ENCODE results near the gene PIGT. TPM values are rescaled to one million over a fixed set of nuclear protein-coding genes. Genes with fewer than 3 reads are reported as not detected.

The PIGT gene
- polyA plus RNA-seq, 3 donors: 49.2 to 87.6 (median 59.7) TPM

- WGBS (ENCODE audit: insufficient coverage): no CpG with 5 or more reads among the region's 6 CpGs
- no peak for DNase-seq
- Histone ChIP-seq H4K20me1 (ENCODE audit: insufficient read depth, low read length) (no peaks in the 10 kb centered on the region), H2AFZ (ENCODE audit: insufficient read depth, low read depth, low read length, poor library complexity, severe bottlenecking) (no peak overlapping the region), H3K4me1 (ENCODE audit: control insufficient read depth in 1 of 2, insufficient read depth in 2 of 2, low read length in 2 of 2) (peaks cover 16 to 17% of the 10 kb centered on the region in 2 donors), H3K27ac (ENCODE audit: low read depth in 1 of 2, low read length in 2 of 2) (no peak overlapping the region), H3K27me3 (ENCODE audit: control insufficient read depth in 2 of 2, insufficient read depth in 2 of 2, low read length in 2 of 2) (peaks cover 28 to 46% of the 10 kb centered on the region in 2 donors), H3K79me2 (ENCODE audit: insufficient read depth, low read length) (no peaks in the 10 kb centered on the region), H3K9me3 (replicated peaks in 1 of 2; ENCODE audit: control insufficient read depth in 1 of 2, insufficient read depth in 1 of 2, low read length in 2 of 2) (peaks cover 0 to 18% of the 10 kb centered on the region in 2 donors), H3K36me3 (replicated peaks in 1 of 2; ENCODE audit: control insufficient read depth in 1 of 2, insufficient read depth in 2 of 2, low read length in 2 of 2) (no peaks in the 10 kb centered on the region), H3K9ac (ENCODE audit: insufficient read depth, low read length, poor library complexity, severe bottlenecking) (no peak overlapping the region), H3K4me3 (replicated peaks in 1 of 3; ENCODE audit: low read depth in 2 of 3, low read length in 3 of 3) (no peak overlapping the region), H3K4me2 (replicated peaks; ENCODE audit: extremely low read depth, low read length, poor library complexity, severe bottlenecking) (no peak overlapping the region)
- Mint-ChIP-seq H3K36me3 (peaks cover 0 to 11% of the 10 kb centered on the region in 2 donors), H3K27ac (no peak overlapping the region), H3K4me1 (peaks cover 21% of the 10 kb centered on the region), H3K4me3 (no peak overlapping the region), H3K27me3 (ENCODE audit: low read depth in 3 of 3) (peaks cover 42 to 48% (median 45%) of the 10 kb centered on the region in 3 donors), H3K9me3 (peaks cover 0 to 15% (median 4%) of the 10 kb centered on the region in 7 donors)
- TF ChIP-seq CTCF (IDR thresholded peaks at IDR 0.05): no peak
- intact Hi-C loops (cut with micrococcal nuclease): no loop called here
Measured at GRCh38 chr20:45467172-45467571, 51.2 kb downstream of the PIGT start.

GRCh38 chr20:45467861-45468260 is 51.9 kb downstream of the PIGT start:
- no peak overlapping the region for H3K4me3 ChIP-seq (replicated peaks in 1 of 3; ENCODE audit: low read depth in 2 of 3, low read length in 3 of 3)
- Mint-ChIP-seq H3K27me3 (ENCODE audit: low read depth in 3 of 3) (peaks cover 45 to 52% (median 50%) of the 10 kb centered on the region in 3 donors), H3K9me3 (peaks cover 0 to 15% (median 4%) of the 10 kb centered on the region in 7 donors), H3K27ac (no peak overlapping the region), H3K4me1 (peaks cover 21% of the 10 kb centered on the region), H3K36me3 (peaks cover 0 to 11% of the 10 kb centered on the region in 2 donors), H3K4me3 (no peak overlapping the region)
- H3K9me3 ChIP-seq (replicated peaks in 1 of 2; ENCODE audit: control insufficient read depth in 1 of 2, insufficient read depth in 1 of 2, low read length in 2 of 2): peaks cover 0 to 18% of the 10 kb centered on the region in 2 donors
- no peak overlapping the region for H3K9ac ChIP-seq (ENCODE audit: insufficient read depth, low read length, poor library complexity, severe bottlenecking)
- intact Hi-C loops (cut with micrococcal nuclease): no loop called here
- H4K20me1 ChIP-seq (ENCODE audit: insufficient read depth, low read length): no peaks in the 10 kb centered on the region
- H3K4me2 ChIP-seq (replicated peaks; ENCODE audit: extremely low read depth, low read length, poor library complexity, severe bottlenecking): no peak overlapping the region
- no peak overlapping the region for H3K27ac ChIP-seq (ENCODE audit: low read depth in 1 of 2, low read length in 2 of 2)
- TF ChIP-seq CTCF (IDR thresholded peaks at IDR 0.05): no peak
- 95% methylated on average over 2 of the region's 3 CpGs for WGBS (ENCODE audit: insufficient coverage)
- H3K79me2 ChIP-seq (ENCODE audit: insufficient read depth, low read length): no peaks in the 10 kb centered on the region
- no peak overlapping the region for H2AFZ ChIP-seq (ENCODE audit: insufficient read depth, low read depth, low read length, poor library complexity, severe bottlenecking)
- no peak for DNase-seq
- H3K36me3 ChIP-seq (replicated peaks in 1 of 2; ENCODE audit: control insufficient read depth in 1 of 2, insufficient read depth in 2 of 2, low read length in 2 of 2): no peaks in the 10 kb centered on the region
- peaks cover 28 to 48% of the 10 kb centered on the region in 2 donors for H3K27me3 ChIP-seq (ENCODE audit: control insufficient read depth in 2 of 2, insufficient read depth in 2 of 2, low read length in 2 of 2)
- peaks cover 16 to 17% of the 10 kb centered on the region in 2 donors for H3K4me1 ChIP-seq (ENCODE audit: control insufficient read depth in 1 of 2, insufficient read depth in 2 of 2, low read length in 2 of 2)
